K562 (cell line): ENCODE data around the gene REC8. TPM values are rescaled to one million over a fixed set of nuclear protein-coding genes. Genes with fewer than 3 reads are reported as not detected.

ENCODE experiments used
- ATAC-seq: fragments of 200-7000 bp; cut with Tn5 transposase; 3 replicates; pipeline ENCODE4 v1.9.1; 2020; ENCODE audit warnings: moderate library complexity
- BruUV-seq: library from RNA; stranded (reverse); fragments of 400-500 nt; replicated peaks from 2 replicates; lab custom pipeline; 2021; lab: Mats Ljungman, UMichigan
- CTCF ChIA-PET: fragments of 300-600 bp; formaldehyde crosslinking; extraction: SDS; loops from one replicate; lab custom pipeline; 2021; ENCODE audit warnings: low intra/inter-chr PET ratio; lab: Yijun Ruan, JAX
- POLR2A ChIA-PET: fragments of 300-600, 350-650 bp; sonication (Branson Sonifier 250); formaldehyde crosslinking; extraction: SDS; loops from one replicate; lab custom pipeline; 2021; ENCODE audit warnings: antibody characterized with exemption, inconsistent platforms; lab: Yijun Ruan, JAX
- DNase-seq, 4 experiments: peaks; one replicate each; pipeline versions ENCODE4 v3.0.0 to v3.0.0-alpha.2; 2011 to 2018; ENCODE audit warnings: low spot score in 3 of 4, mixed read lengths in 3 of 4; ENCODE audit errors: extremely low read depth in 1 of 4
- FAIRE-seq: peaks from 2 replicates; lab custom pipeline; 2011; peaks lifted over from hg19 to GRCh38; lab: Jason Lieb, UNC
- H2AFZ ChIP-seq: 2 replicates; pipeline ENCODE4 v1.6.0; 2011; ENCODE audit warnings: low read depth, low read length, control low read depth, inconsistent platforms
- H3K27ac ChIP-seq: fragments of 200-600 bp; 3 replicates; pipeline ENCODE4 v1.8.0; 2011; ENCODE audit warnings: low read depth, mild to moderate bottlenecking, control low read depth, inconsistent platforms, low read length, moderate library complexity, mixed read lengths; ENCODE audit errors: extremely low read depth
- H3K27me3 ChIP-seq, 2 experiments: fragments of 300-600 bp in 1 of 2; 2 replicates in 1 of 2; 3 replicates in 1 of 2; pipeline versions ENCODE4 v1.6.0 to v1.8.0; 2011; ENCODE audit warnings: inconsistent platforms in 2 of 2, low read length in 2 of 2, mild to moderate bottlenecking in 1 of 2, mixed read lengths in 1 of 2, moderate library complexity in 1 of 2; ENCODE audit not compliant: control insufficient read depth in 2 of 2, insufficient read depth in 2 of 2
- H3K36me3 ChIP-seq: fragments of 300-600 bp; 3 replicates; pipeline ENCODE4 v1.8.0; 2011; ENCODE audit warnings: mild to moderate bottlenecking, low read length, inconsistent platforms; ENCODE audit not compliant: control insufficient read depth, insufficient read depth
- H3K4me1 ChIP-seq, 2 experiments: fragments of 200-600 bp in 1 of 2; replicated peaks in 1 of 2; 2 replicates in 1 of 2; 3 replicates in 1 of 2; pipeline versions ENCODE4 v1.5.1 to v1.8.0; 2011; ENCODE audit warnings: inconsistent platforms in 2 of 2, low read length in 2 of 2, mild to moderate bottlenecking in 1 of 2, mixed read lengths in 1 of 2, moderate library complexity in 1 of 2; ENCODE audit not compliant: control insufficient read depth in 2 of 2, insufficient read depth in 2 of 2
- H3K4me2 ChIP-seq: 2 replicates; pipeline ENCODE4 v1.6.1; 2011; ENCODE audit warnings: low read length, control low read depth, inconsistent platforms, mixed read lengths; ENCODE audit not compliant: insufficient read depth
- H3K4me3 ChIP-seq: fragments of 200-600 bp; sonication (generic), shearing (Covaris generic); 2 replicates; pipeline ENCODE4 v1.5.1; 2016; ENCODE audit warnings: control low read depth, inconsistent platforms
- H3K79me2 ChIP-seq: fragments of 200-600 bp; 3 replicates; pipeline ENCODE4 v1.8.0; 2011; ENCODE audit warnings: low read length, inconsistent platforms; ENCODE audit not compliant: control insufficient read depth, insufficient read depth
- H3K9ac ChIP-seq, 2 experiments: 2 replicates each; pipeline versions ENCODE4 v1.6.0 to v1.6.1; 2011; ENCODE audit warnings: low read depth in 2 of 2, low read length in 2 of 2, control low read depth in 1 of 2, inconsistent platforms in 1 of 2, mild to moderate bottlenecking in 1 of 2, mixed read lengths in 1 of 2; ENCODE audit not compliant: insufficient read depth in 1 of 2
- H3K9me1 ChIP-seq: one replicate; pipeline ENCODE4 v1.6.0; 2011; ENCODE audit warnings: inconsistent platforms, mild to moderate bottlenecking, low read length, moderate library complexity; ENCODE audit not compliant: control insufficient read depth, insufficient read depth
- H3K9me3 ChIP-seq: replicated peaks from 2 replicates; pipeline ENCODE4 v1.5.1; 2011; ENCODE audit warnings: low read depth, low read length, inconsistent platforms; ENCODE audit not compliant: control insufficient read depth, insufficient read depth
- H4K20me1 ChIP-seq: replicated peaks from 2 replicates; pipeline ENCODE4 v1.6.1; 2011; ENCODE audit warnings: low read length, inconsistent platforms, mixed read lengths; ENCODE audit not compliant: control insufficient read depth, insufficient read depth
- BDP1 ChIP-seq: IDR thresholded peaks from 3 replicates; pipeline ENCODE4 v1.6.1; 2011; ENCODE audit not compliant: insufficient read length, insufficient read depth
- CBFA2T3 ChIP-seq: fragments of 450-650 bp; IDR thresholded peaks from 2 replicates; pipeline ENCODE4 v1.6.1; 2017
- CCAR2 ChIP-seq: fragments of 200-400 bp; formaldehyde crosslinking; IDR thresholded peaks from 2 replicates; pipeline ENCODE4 v1.6.1; 2017; ENCODE audit warnings: mild to moderate bottlenecking, low read depth, low read length
- CEBPG ChIP-seq, 3 experiments: fragments of 200-800 bp in 1 of 3; sonication (Bioruptor generic) in 1 of 3; sonication (generic) in 1 of 3; formaldehyde crosslinking in 1 of 3; IDR thresholded peaks in 2 of 3; conservative IDR thresholded peaks in 1 of 3; 2 replicates each; pipeline versions ENCODE4 v1.6.1 to v1.8.0; 2016 to 2022; ENCODE audit warnings: missing compliant biosample characterization in 2 of 3, missing genetic modification characterization in 2 of 3, mild to moderate bottlenecking in 1 of 3, missing genetic modification reagents in 1 of 3
- CHD2 ChIP-seq: IDR thresholded peaks from 2 replicates; pipeline ENCODE4 v1.6.1; 2011; ENCODE audit warnings: low read depth, low read length
- EHMT2 ChIP-seq: fragments of 450-650 bp; IDR thresholded peaks from 2 replicates; pipeline ENCODE4 v1.6.1; 2018; ENCODE audit warnings: antibody characterized with exemption
- ILF3 ChIP-seq: fragments of 450-650 bp; IDR thresholded peaks from 2 replicates; pipeline ENCODE4 v1.6.1; 2018; ENCODE audit warnings: antibody characterized with exemption, mild to moderate bottlenecking, moderate library complexity, borderline replicate concordance
- SLC30A9 ChIP-seq: fragments of 250-450 bp; sonication (Bioruptor Pico); IDR thresholded peaks from 2 replicates; pipeline ENCODE4 v1.8.0; 2022; ENCODE audit warnings: mild to moderate bottlenecking, moderate library complexity
- ZC3H4 ChIP-seq: sonication (generic); formaldehyde crosslinking; IDR thresholded peaks from 2 replicates; pipeline ENCODE4 v1.9.0; 2021; ENCODE audit warnings: missing genetic modification reagents, borderline replicate concordance
- ZNF134 ChIP-seq: fragments of 250-450 bp; sonication (Bioruptor Pico); conservative IDR thresholded peaks from 2 replicates; pipeline ENCODE4 v1.4.0; 2020
- WGBS: fragments of 100-300 bp; shearing (Covaris generic); methylation state at CpG from one replicate; pipeline ENCODE4 v1.1.6; 2016; ENCODE audit warnings: low coverage, mixed read lengths; ENCODE audit not compliant: insufficient coverage; ENCODE audit errors: missing lambda C conversion rate; 5-methylcytosine and 5-hydroxymethylcytosine counted together
- in situ Hi-C: fragments of 300-500 bp; cut with MboI; formaldehyde crosslinking; loops from 4 replicates; pipeline ENCODE4 v1.15.0; 2018; ENCODE audit warnings: inconsistent platforms, mixed read lengths
- intact Hi-C: fragments of 100-400 bp; cut with micrococcal nuclease; formaldehyde crosslinking; loops from 2 replicates; pipeline ENCODE4 v1.14.2; 2022
- polyA plus RNA-seq, 8 experiments: library from polyadenylated mRNA; depleted of rRNA in 4 of 8; stranded (reverse) in 5 of 8; unstranded in 3 of 8; fragments of >200 nt; fragmentation: Nextera tagmentation in 2 of 8; fragmentation: Illumina TruSeq in 1 of 8; extraction: Ambion mirVana in 2 of 8; extraction: Trizol in 1 of 8; gene quantifications; 2 replicates each; pipeline versions ENCODE4 v1.2.1 to v1.2.3, GENCODE V29; 2011 to 2014; ENCODE audit warnings: inconsistent platforms in 1 of 8, missing spikeins in 1 of 8
- total RNA-seq, 7 experiments: library from RNA; depleted of rRNA in 6 of 7; stranded (reverse); fragments of >200 nt in 6 of 7; fragmentation: Illumina TruSeq in 2 of 7; extraction: Trizol in 2 of 7; gene quantifications; 2 replicates each; pipeline versions ENCODE4 v1.2.1 to v1.2.3, GENCODE V29; 2011 to 2021; ENCODE audit warnings: low replicate concordance in 1 of 7
- TF ChIP-seq, protein P1 (sequence below): fragments of 250-450 bp; sonication (Bioruptor Pico); IDR thresholded peaks from 2 replicates; pipeline ENCODE4 v1.5.0; 2022; ENCODE audit warnings: mild to moderate bottlenecking
- TF ChIP-seq, protein P2 (sequence below): sonication (generic); formaldehyde crosslinking; IDR thresholded peaks from 2 replicates; pipeline ENCODE4 v1.8.0; 2023; ENCODE audit warnings: missing genetic modification reagents, mild to moderate bottlenecking, borderline replicate concordance
- TF ChIP-seq, protein P3 (sequence below): fragments of 250-450 bp; sonication (Bioruptor Pico); IDR thresholded peaks from 2 replicates; pipeline ENCODE4 v1.8.0; 2022; ENCODE audit warnings: moderate library complexity, mild to moderate bottlenecking, inconsistent platforms

The REC8 gene
- total and polyA plus RNA-seq, 9 of the 15 experiments (the other 6 are each of a cell fraction or from before 2014, with no cell fraction given) = 0.11 to 2.5 (median 0.85) TPM

DNA sequence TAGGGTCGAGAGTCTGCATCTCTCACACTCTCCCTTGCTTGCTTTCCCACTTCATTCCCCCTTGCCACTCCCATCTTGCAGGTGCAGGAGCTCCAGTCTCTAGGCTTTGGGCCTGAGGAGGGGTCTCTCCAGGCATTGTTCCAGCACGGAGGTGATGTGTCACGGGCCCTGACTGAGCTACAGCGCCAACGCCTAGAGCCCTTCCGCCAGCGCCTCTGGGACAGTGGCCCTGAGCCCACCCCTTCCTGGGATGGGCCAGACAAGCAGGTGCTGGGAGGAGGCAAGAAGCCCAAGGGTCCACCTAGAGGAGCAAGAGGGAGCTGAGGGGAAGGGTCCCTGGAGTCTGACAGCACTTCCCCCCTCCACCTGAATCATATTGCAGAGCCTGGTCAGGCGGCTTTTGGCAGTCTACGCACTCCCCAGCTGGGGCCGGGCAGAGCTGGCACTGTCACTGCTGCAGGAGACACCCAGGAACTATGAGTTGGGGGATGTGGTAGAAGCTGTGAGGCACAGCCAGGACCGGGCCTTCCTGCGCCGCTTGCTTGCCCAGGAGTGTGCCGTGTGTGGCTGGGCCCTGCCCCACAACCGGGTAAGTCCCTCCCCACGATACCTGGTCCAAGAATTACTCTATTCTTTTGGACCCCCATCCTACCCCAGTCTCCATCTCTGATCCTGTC lies 20.3 kb upstream of the REC8 start:
- H3K4me2 ChIP-seq = no peak overlapping the region
- H3K4me1 ChIP-seq = peaks cover 6 to 24% of the 10 kb centered on the region in 2 experiments; a peak in 4 of 5 replicates
- no peaks in the 10 kb centered on the region for H4K20me1 ChIP-seq
- intact Hi-C loops = no loop called here
- BruUV-seq = no TSS peak
- in situ Hi-C loops = no loop called here
- no peak overlapping the region for H3K4me3 ChIP-seq
- H3K9ac ChIP-seq = no peak overlapping the region
- no peaks in the 10 kb centered on the region for H3K9me3 ChIP-seq
- no peaks in the 10 kb centered on the region for H3K27me3 ChIP-seq
- no peak for FAIRE-seq
- no peak for ATAC-seq
- H3K9me1 ChIP-seq = no peaks in the 10 kb centered on the region
- H2AFZ ChIP-seq = no peak overlapping the region
- POLR2A ChIA-PET = interaction anchor here (0.6 to 1.1 kb wide), 2 partner anchors 10 to 513 kb away, joined by 3 read pairs; partner anchors contain the start of gene IRF9
- peaks cover 60% of the 10 kb centered on the region; the same call in 2 of the 3 replicates for H3K36me3 ChIP-seq
- H3K79me2 ChIP-seq = peaks cover 16% of the 10 kb centered on the region
- no peak for DNase-seq
- H3K27ac ChIP-seq = no peak overlapping the region
- CTCF ChIA-PET = no interaction called here
- 99% methylated on average over 10 of the region's 16 CpGs for WGBS
- TF ChIP-seq EHMT2 (no peak), SLC30A9 (no peak), CCAR2 (no peak), CHD2 (no peak), ILF3 (no peak), ZC3H4 (no peak), ZNF134 (CRISPR knock-in tag) (no peak), BDP1 (no peak), CEBPG (CRISPR knock-in tag; IDR thresholded peaks at IDR 0.05) (no peak), CEBPG (tag; conservative IDR thresholded peaks at IDR 0.05 in 1 of 2, IDR thresholded peaks at IDR 0.05 in 1 of 2) (no peak), CBFA2T3 (no peak)
- TF ChIP-seq, protein P1, sequence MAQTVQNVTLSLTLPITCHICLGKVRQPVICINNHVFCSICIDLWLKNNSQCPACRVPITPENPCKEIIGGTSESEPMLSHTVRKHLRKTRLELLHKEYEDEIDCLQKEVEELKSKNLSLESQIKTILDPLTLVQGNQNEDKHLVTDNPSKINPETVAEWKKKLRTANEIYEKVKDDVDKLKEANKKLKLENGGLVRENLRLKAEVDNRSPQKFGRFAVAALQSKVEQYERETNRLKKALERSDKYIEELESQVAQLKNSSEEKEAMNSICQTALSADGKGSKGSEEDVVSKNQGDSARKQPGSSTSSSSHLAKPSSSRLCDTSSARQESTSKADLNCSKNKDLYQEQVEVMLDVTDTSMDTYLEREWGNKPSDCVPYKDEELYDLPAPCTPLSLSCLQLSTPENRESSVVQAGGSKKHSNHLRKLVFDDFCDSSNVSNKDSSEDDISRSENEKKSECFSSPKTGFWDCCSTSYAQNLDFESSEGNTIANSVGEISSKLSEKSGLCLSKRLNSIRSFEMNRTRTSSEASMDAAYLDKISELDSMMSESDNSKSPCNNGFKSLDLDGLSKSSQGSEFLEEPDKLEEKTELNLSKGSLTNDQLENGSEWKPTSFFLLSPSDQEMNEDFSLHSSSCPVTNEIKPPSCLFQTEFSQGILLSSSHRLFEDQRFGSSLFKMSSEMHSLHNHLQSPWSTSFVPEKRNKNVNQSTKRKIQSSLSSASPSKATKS (CRISPR knock-in tag) = no peak
- TF ChIP-seq, protein P2, sequence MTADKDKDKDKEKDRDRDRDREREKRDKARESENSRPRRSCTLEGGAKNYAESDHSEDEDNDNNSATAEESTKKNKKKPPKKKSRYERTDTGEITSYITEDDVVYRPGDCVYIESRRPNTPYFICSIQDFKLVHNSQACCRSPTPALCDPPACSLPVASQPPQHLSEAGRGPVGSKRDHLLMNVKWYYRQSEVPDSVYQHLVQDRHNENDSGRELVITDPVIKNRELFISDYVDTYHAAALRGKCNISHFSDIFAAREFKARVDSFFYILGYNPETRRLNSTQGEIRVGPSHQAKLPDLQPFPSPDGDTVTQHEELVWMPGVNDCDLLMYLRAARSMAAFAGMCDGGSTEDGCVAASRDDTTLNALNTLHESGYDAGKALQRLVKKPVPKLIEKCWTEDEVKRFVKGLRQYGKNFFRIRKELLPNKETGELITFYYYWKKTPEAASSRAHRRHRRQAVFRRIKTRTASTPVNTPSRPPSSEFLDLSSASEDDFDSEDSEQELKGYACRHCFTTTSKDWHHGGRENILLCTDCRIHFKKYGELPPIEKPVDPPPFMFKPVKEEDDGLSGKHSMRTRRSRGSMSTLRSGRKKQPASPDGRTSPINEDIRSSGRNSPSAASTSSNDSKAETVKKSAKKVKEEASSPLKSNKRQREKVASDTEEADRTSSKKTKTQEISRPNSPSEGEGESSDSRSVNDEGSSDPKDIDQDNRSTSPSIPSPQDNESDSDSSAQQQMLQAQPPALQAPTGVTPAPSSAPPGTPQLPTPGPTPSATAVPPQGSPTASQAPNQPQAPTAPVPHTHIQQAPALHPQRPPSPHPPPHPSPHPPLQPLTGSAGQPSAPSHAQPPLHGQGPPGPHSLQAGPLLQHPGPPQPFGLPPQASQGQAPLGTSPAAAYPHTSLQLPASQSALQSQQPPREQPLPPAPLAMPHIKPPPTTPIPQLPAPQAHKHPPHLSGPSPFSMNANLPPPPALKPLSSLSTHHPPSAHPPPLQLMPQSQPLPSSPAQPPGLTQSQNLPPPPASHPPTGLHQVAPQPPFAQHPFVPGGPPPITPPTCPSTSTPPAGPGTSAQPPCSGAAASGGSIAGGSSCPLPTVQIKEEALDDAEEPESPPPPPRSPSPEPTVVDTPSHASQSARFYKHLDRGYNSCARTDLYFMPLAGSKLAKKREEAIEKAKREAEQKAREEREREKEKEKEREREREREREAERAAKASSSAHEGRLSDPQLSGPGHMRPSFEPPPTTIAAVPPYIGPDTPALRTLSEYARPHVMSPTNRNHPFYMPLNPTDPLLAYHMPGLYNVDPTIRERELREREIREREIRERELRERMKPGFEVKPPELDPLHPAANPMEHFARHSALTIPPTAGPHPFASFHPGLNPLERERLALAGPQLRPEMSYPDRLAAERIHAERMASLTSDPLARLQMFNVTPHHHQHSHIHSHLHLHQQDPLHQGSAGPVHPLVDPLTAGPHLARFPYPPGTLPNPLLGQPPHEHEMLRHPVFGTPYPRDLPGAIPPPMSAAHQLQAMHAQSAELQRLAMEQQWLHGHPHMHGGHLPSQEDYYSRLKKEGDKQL (CRISPR knock-in tag) = no peak
- TF ChIP-seq, protein P3, sequence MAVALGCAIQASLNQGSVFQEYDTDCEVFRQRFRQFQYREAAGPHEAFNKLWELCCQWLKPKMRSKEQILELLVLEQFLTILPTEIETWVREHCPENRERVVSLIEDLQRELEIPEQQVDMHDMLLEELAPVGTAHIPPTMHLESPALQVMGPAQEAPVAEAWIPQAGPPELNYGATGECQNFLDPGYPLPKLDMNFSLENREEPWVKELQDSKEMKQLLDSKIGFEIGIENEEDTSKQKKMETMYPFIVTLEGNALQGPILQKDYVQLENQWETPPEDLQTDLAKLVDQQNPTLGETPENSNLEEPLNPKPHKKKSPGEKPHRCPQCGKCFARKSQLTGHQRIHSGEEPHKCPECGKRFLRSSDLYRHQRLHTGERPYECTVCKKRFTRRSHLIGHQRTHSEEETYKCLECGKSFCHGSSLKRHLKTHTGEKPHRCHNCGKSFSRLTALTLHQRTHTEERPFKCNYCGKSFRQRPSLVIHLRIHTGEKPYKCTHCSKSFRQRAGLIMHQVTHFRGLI (CRISPR knock-in tag) = no peak
